Measurements from ENCODE around the gene BIRC5.

BIRC5 gene

GRCh38 chr17:78225088-78225865, 11.2 kb downstream of the BIRC5 start:
- DNase-seq = peak in 3 of 14 donors; percentile 13 to 55 (median 21)

DNA sequence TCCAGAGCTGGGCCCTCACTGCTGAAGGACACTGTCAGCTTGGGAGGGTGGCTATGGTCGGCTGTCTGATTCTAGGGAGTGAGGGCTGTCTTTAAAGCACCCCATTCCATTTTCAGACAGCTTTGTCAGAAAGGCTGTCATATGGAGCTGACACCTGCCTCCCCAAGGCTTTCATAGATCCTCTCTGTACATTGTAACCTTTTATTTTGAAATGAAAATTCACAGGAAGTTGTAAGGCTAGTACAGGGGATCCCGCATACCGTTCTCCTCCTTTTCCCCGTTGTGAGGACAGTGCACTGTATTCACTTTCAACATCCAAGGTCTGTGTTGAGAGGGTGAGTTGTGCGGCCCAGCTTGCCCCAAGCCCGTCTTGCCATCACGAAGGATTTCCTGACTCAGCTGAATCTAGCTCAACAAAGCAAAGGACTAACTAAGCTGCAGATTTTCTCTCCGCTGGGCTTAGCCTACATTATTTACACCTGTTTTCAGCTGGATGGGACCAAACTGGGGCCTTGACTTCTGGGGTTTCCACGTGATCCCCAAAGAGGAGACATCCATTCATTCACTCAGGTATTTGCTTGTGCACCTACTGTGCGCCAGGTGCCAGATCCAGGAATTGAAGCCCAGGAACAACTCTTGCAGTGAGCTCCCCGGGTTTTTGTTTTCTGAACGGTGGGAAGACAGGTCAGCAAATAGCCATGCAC, 12.2 kb downstream of the BIRC5 start:
- DNase-seq = no peak

GRCh38 chr17:78226759-78227454, 12.9 kb downstream of the BIRC5 start:
- no peak for DNase-seq

- DNase-seq = peak in 6 of 14 donors; percentile 15 to 62 (median 28)
These were observed 13.4 kb downstream of the BIRC5 start for GRCh38 chr17:78227455-78227916.

DNA sequence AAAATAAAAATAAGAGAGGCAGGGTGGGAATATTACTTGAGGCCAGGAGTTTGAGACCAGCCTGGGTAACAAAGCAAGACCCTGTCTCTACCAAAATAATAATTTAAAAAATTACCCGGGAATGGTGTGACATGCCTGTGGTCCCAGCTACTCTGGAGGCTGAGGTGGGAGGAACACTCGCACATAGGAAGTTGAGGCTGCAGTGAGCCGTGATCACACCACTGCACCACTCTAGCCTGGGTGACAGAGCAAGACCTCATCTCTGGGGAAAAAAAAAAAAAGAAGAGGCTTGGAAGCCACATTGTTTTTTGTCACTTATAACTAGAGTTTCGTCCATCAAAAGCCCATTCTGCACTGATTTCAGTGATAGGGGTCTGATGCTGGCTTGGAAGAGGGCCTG, 14.1 kb downstream of the BIRC5 start:
- no peak for DNase-seq

- DNase-seq = no peak
These were observed 16.4 kb downstream of the BIRC5 start for GRCh38 chr17:78230252-78230962.

DNA sequence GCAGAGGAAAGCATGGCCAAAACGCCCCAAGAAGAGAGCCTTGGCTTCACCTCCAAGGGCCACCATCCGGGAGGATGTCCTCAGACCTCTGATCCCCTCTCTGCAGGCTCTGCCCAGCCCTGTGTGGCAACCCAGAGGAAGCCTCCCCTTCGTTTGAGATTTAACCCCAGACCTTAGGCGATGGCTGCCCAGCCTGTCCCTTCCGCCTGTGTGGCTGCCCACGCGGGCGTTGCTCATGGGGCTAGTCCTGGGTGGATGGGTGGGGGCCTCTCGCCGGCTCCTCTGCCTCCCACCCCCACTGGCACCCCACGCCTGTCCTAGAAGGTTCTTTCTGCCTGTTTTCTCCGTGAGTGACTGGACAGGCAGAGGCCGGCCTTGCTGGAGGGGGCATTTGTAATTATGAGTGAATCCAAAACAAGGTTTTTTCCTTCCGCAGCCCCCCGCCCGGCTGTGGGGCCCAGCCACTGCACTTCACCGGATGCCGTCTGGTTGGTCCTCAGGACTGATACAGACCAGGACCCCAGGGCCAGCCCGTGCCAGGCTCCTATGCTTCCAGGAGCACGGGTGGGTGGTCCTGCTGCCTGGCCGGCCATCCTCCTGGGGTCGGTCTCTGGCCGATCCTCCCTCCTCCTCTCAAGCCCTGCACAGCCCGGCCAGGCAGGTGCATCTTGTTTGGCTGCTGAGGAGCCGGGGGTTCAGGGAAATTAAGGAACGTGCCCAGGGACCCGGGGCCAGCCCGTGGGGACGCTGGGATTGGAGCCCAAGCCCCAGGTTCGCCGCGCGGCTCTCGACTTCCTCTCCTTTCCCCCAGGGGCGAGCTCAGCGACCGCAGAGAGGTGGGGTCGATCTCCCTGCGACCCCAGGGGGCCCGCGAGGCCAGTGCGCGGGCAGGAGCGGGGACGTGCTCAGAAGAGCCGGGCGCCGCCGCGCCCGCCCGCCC, 17.2 kb downstream of the BIRC5 start, which contains the start of gene TMEM235:
Gene TMEM235, plus strand, starts transcription at position 636 of the 940 bp plus-strand sequence. CDS start 393 bp downstream, outside the sequence.
- DNase-seq = peak in 3 of 14 donors; percentile 37 to 54 (median 52)

DNA sequence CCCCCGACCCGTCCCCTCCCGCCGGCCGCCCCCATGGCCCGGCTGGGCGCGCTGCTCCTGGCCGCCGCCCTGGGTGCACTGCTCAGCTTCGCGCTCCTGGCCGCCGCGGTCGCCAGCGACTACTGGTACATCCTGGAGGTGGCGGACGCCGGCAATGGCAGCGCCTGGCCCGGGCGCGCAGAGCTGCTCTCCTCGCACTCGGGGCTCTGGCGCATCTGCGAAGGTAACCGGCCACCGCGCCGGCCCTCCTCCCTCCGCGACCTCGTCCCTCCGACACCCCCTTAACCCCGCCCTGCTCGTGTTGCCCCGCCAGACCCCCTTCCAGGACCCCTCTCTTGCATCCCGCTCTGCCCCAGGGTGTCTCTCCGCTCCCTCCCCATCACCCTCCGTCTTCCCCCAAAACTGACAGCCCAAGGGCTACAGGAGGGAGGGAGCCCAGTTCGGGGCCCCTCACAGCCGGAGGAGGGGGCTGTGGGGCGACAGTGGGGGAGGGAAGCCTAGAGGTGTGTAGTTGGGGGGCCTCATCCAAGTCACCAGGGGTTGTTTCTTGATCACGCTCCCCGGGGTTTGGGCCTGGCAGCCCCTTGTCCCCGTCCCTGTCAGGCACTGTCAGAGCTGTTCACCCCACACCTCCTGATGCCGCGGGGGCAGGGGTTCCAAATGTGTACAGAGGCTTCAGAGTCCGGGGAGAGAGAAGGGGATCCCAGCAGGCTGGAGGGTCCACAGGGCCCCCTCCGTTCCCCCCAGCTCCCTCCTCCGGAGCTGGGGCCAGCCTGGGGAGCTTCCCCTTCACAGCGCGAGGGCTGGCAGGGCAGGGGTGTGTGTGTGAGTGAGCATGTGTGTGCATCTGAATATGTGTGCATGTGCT, 18.2 kb downstream of the BIRC5 start:
- DNase-seq = peak in 2 of 14 donors; percentile 37 to 57

DNA sequence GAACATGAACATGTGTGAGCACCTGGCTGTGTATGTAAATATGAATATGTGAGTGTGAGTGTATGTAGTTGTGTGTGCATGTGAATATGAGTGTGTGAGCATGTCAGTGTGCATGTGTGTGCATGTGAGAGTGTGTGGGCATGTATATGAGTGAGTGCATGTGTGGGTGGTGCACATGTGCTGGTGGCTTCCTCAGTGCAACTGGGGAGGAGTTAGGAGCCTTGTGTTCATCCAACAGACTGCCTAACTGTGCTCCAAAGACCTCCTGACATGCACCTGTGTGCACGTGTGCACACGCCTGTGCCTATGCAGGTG, 18.8 kb downstream of the BIRC5 start:
- no peak for DNase-seq

DNA sequence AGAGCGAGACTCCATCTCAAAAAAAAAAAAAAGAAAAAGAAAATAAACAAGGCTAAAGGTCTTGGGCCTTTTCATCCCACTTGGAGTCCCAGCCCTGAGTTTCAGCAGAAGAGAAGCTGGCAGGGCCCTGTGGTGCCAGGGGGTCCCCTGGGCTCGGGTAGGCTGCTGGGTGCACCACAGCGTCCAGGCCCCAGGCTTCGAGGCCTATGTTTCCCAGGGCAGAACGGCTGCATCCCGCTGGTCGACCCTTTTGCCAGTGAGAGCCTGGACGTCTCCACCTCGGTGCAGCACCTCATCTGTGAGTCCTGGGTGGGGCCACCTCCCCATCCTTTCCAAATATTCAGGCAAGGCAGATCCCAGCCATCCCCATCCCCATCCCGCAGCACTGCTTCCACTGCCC, 19.6 kb downstream of the BIRC5 start:
- DNase-seq = no peak

DNA sequence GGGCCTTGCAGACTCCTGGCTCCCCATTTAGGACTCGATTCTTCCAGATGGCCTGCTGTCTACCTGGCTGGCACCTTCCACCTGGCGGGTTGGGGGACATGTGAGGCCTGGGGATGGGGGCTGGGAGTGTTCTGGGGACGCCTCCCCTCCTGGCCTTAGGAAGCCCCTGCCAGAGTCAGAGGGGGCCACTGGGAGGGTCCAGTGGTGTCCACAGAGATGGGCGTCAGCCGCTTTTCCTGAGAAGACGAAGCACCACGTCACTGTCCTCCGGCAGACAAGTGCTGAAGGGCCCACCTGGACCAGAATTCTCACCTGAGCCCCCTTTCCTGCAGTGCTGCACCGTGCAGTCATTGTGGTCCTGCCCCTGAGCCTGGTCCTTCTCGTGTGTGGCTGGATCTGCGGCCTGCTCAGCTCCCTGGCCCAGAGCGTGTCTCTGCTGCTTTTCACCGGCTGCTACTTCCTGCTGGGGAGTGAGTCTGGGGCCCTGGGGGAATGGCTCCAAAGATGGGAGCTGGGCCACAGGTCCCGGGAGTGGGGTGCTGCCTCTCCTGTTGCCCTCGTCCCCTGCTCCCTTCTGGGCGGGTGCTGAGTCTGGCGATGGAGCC, 20.3 kb downstream of the BIRC5 start:
- peak in 1 of 14 donors; percentile 26 for DNase-seq

GRCh38 chr17:78235022-78235421, 21.0 kb downstream of the BIRC5 start:
- DNase-seq = peak in 8 of 14 donors; percentile 15 to 64 (median 32)

- no peak for DNase-seq
These were observed 21.8 kb downstream of the BIRC5 start for GRCh38 chr17:78235885-78236284.

- no peak for DNase-seq
These were observed 22.5 kb downstream of the BIRC5 start for GRCh38 chr17:78236362-78237127.

GRCh38 chr17:78237401-78238012, 23.5 kb downstream of the BIRC5 start:
- peak in 11 of 14 donors; percentile 45 to 83 (median 72) for DNase-seq

GRCh38 chr17:78238823-78239488, 24.9 kb downstream of the BIRC5 start:
- no peak for DNase-seq

- no peak for DNase-seq
These were observed 25.5 kb downstream of the BIRC5 start for GRCh38 chr17:78239489-78239931.

Measured in C1 segment of cervical spinal cord (tissue), 14 donors.